ENCODE data around the gene DHX15.

The DHX15 gene

GRCh38 chr4:24594887-24595286, 10.5 kb upstream of the DHX15 start:
- H3K9me3 ChIP-seq = no peaks in the 10 kb centered on the region
- no peak for TF ChIP-seq CTCF (IDR thresholded peaks at IDR 0.05; ENCODE audit: low read depth, low read length)
- no peaks in the 10 kb centered on the region for H3K4me1 ChIP-seq
- H3K4me3 ChIP-seq (ENCODE audit: low read depth, low read length) = no peak overlapping the region
- no peak for DNase-seq
- H3K27me3 ChIP-seq = 0 out of 2 replicates have a peak, but pooled peaks cover 2% of the 10 kb centered on the region
- H3K36me3 ChIP-seq = no peaks in the 10 kb centered on the region

- Histone ChIP-seq H3K36me3 (no peaks in the 10 kb centered on the region), H3K27me3 (0 out of 2 replicates have a peak, but pooled peaks cover 2% of the 10 kb centered on the region), H3K4me1 (no peaks in the 10 kb centered on the region), H3K9me3 (no peaks in the 10 kb centered on the region), H3K4me3 (ENCODE audit: low read depth, low read length) (no peak overlapping the region)
- no peak for DNase-seq
- TF ChIP-seq CTCF (IDR thresholded peaks at IDR 0.05; ENCODE audit: low read depth, low read length) = no peak
Observed at GRCh38 chr4:24589448-24589847, 5.1 kb upstream of the DHX15 start.

- 0 out of 2 replicates have a peak, but pooled peaks cover 2% of the 10 kb centered on the region for H3K27me3 ChIP-seq
- no peak for TF ChIP-seq CTCF (IDR thresholded peaks at IDR 0.05; ENCODE audit: low read depth, low read length)
- DNase-seq = no peak
- H3K9me3 ChIP-seq = no peaks in the 10 kb centered on the region
- no peak overlapping the region for H3K4me3 ChIP-seq (ENCODE audit: low read depth, low read length)
- H3K4me1 ChIP-seq = no peaks in the 10 kb centered on the region
- peaks cover 4% of the 10 kb centered on the region for H3K36me3 ChIP-seq
Observed at GRCh38 chr4:24588216-24588954, 4.0 kb upstream of the DHX15 start.

GRCh38 chr4:24583451-24584210, 723 bp downstream of the DHX15 start:
- TF ChIP-seq CTCF (IDR thresholded peaks at IDR 0.05; ENCODE audit: low read depth, low read length) = no peak
- H3K9me3 ChIP-seq = no peaks in the 10 kb centered on the region
- DNase-seq = peak; percentile 86
- peak overlapping the region; percentile 97 for H3K4me3 ChIP-seq (ENCODE audit: low read depth, low read length)
- H3K4me1 ChIP-seq = no peaks in the 10 kb centered on the region; the same call in 1 of the 2 replicates
- peaks cover 37% of the 10 kb centered on the region for H3K36me3 ChIP-seq
- no peaks in the 10 kb centered on the region for H3K27me3 ChIP-seq

GRCh38 chr4:24582235-24582832, 2.0 kb downstream of the DHX15 start:
- no peak for DNase-seq
- peaks cover 50% of the 10 kb centered on the region for H3K36me3 ChIP-seq
- no peak for TF ChIP-seq CTCF (IDR thresholded peaks at IDR 0.05; ENCODE audit: low read depth, low read length)

More at GRCh38 chr4:24582235-24582832, 2.0 kb downstream of the DHX15 start:
- H3K4me3 ChIP-seq (ENCODE audit: low read depth, low read length) = peak overlapping the region; percentile 97
- H3K9me3 ChIP-seq = no peaks in the 10 kb centered on the region
- no peaks in the 10 kb centered on the region for H3K27me3 ChIP-seq
- no peaks in the 10 kb centered on the region; the same call in 1 of the 2 replicates for H3K4me1 ChIP-seq
